Large intestine (tissue), 3 donors: Measurements from ENCODE around the gene LHFPL3. TPM values are rescaled to one million over a fixed set of nuclear protein-coding genes. Genes with fewer than 3 reads are reported as not detected.
"Not testable (repeated sequence)": the region's sequence is repeated elsewhere in the genome, so short reads cannot be mapped to it uniquely, and the experiment has no call there.

Source experiments
- DNase-seq, 2 donors: peaks; one replicate each; pipeline versions ENCODE4 v3.0.0 to v3.0.0-alpha.2; 2013
- H3K27ac ChIP-seq: one replicate; pipeline ENCODE4 v1.5.1; 2013; ENCODE audit warnings: low read length
- H3K27me3 ChIP-seq: 2 replicates; pipeline ENCODE4 v1.6.1; 2013; ENCODE audit warnings: low read length; ENCODE audit not compliant: control insufficient read depth, insufficient read depth
- H3K36me3 ChIP-seq: 2 replicates; pipeline ENCODE4 v1.6.1; 2013; ENCODE audit warnings: low read length; ENCODE audit not compliant: control insufficient read depth, insufficient read depth
- H3K4me1 ChIP-seq: one replicate; pipeline ENCODE4 v1.6.1; 2013; ENCODE audit warnings: low read length; ENCODE audit not compliant: control insufficient read depth, insufficient read depth
- H3K4me3 ChIP-seq: one replicate; pipeline ENCODE4 v1.5.1; 2013; ENCODE audit warnings: low read length
- H3K9me3 ChIP-seq: one replicate; pipeline ENCODE4 v1.6.1; 2013; ENCODE audit warnings: mild to moderate bottlenecking, low read depth, low read length, moderate library complexity; ENCODE audit not compliant: control insufficient read depth
- WGBS: methylation state at CpG from one replicate; pipeline ENCODE4 v1.1.5; 2013; ENCODE audit warnings: low lambda C conversion rate; ENCODE audit not compliant: insufficient coverage; 5-methylcytosine and 5-hydroxymethylcytosine counted together
- polyA plus RNA-seq: library from polyadenylated mRNA; unstranded; fragments of 120-200 nt; gene quantifications from one replicate; pipeline ENCODE4 v1.2.1, GENCODE V29; 2013

The LHFPL3 gene
- polyA plus RNA-seq, 1 donor, result 8.4 TPM

DNA sequence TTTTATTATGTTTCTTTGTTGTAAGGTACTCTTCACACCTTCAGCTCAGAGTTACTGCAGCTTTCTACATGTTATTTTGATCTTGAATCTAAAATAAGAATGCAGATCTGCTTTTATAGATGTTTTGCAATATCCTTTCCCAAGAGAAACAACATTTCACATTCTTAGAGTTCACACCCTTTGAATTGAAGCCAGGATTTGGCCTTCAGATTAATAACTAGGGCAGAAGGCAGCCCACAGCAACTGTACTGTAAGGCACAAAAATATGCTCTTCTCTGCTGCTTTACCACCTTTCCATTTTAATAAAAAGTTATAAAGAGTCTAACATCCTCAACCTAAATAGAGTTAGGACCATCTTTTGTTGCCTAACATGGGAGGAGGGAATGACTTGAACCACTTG, 224.7 kb downstream of the LHFPL3 start:
- Histone ChIP-seq H3K4me3 (no peak overlapping the region), H3K9me3 (no peaks in the 10 kb centered on the region), H3K27me3 (no peaks in the 10 kb centered on the region), H3K4me1 (no peaks in the 10 kb centered on the region), H3K27ac (no peak overlapping the region), H3K36me3 (no peaks in the 10 kb centered on the region)
- DNase-seq, result no peak

- H3K4me3 ChIP-seq, H3K36me3 ChIP-seq, H3K27me3 ChIP-seq, H3K27ac ChIP-seq, H3K9me3 ChIP-seq, H3K4me1 ChIP-seq, DNase-seq: not testable (repeated sequence)
- WGBS, result no CpG with 5 or more reads among the region's 22 CpGs
Observed at GRCh38 chr7:104563350-104563901, 235.0 kb downstream of the LHFPL3 start.

- 83% methylated on average over 1 of the region's 3 CpGs for WGBS
- no peaks in the 10 kb centered on the region for H3K36me3 ChIP-seq
- no peak overlapping the region for H3K27ac ChIP-seq
- DNase-seq, result no peak
- no peak overlapping the region for H3K4me3 ChIP-seq
- H3K27me3 ChIP-seq, result no peaks in the 10 kb centered on the region
- no peaks in the 10 kb centered on the region for H3K9me3 ChIP-seq
- H3K4me1 ChIP-seq, result no peaks in the 10 kb centered on the region
Observed at GRCh38 chr7:104569751-104570150, 241.3 kb downstream of the LHFPL3 start.

DNA sequence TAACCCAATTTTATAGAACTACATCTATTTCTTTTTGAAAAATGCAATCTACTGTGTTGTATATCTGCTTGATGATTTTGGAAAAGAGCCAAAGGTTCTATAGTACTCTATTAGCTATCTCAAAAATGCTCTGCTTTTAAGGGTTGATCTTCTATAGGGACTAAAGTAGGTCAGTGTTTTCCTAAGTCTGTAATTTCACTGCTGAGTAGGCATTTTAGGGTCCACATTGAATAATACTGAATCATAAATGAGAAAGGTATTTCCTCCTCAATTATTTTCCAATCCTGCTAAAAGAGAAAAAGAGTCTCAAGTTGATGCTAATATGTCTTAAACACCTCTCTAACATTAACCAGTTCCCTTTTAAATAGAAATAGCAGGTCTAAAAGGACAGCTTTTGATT, 244.2 kb downstream of the LHFPL3 start:
- no peaks in the 10 kb centered on the region for H3K4me1 ChIP-seq
- H3K27ac ChIP-seq, result no peak overlapping the region
- H3K4me3 ChIP-seq, result no peak overlapping the region
- no peaks in the 10 kb centered on the region for H3K27me3 ChIP-seq
- no peaks in the 10 kb centered on the region for H3K9me3 ChIP-seq
- no peaks in the 10 kb centered on the region for H3K36me3 ChIP-seq
- no peak for DNase-seq

- 52% methylated on average over 3 of the region's 3 CpGs for WGBS
Observed at GRCh38 chr7:104584620-104585019, 256.2 kb downstream of the LHFPL3 start.

DNA sequence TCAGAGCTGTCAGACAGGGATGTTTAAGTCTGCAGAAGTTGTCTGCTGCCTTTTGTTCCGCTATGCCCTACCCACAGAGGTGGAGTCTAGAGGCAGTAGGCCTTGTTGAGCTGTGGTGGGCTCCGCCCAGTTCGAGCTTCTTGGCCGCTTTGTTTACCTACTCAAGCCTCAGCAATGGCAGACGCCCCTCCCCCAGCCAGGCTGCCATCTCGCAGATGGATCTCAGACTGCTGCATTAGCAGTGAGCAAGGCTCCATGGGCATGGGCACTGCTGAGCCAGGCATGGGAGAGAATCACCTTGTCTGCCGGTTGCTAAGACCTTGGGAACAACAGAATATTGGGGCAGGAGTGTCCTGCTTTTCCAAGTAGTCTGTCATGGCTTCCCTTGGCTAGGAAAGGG, 267.2 kb downstream of the LHFPL3 start:
- H3K27me3 ChIP-seq, H3K4me3 ChIP-seq, H3K36me3 ChIP-seq, H3K9me3 ChIP-seq, H3K27ac ChIP-seq, DNase-seq, H3K4me1 ChIP-seq: not testable (repeated sequence)
- no CpG with 5 or more reads among the region's 7 CpGs for WGBS

More at GRCh38 chr7:104584620-104585019, 256.2 kb downstream of the LHFPL3 start:
- no peaks in the 10 kb centered on the region for H3K4me1 ChIP-seq
- no peaks in the 10 kb centered on the region for H3K27me3 ChIP-seq
- no peaks in the 10 kb centered on the region for H3K36me3 ChIP-seq
- DNase-seq, result no peak
- no peaks in the 10 kb centered on the region for H3K9me3 ChIP-seq
- no peak overlapping the region for H3K4me3 ChIP-seq
- no peak overlapping the region for H3K27ac ChIP-seq

- no peaks in the 10 kb centered on the region for H3K27me3 ChIP-seq
- no peak overlapping the region for H3K27ac ChIP-seq
- no peaks in the 10 kb centered on the region for H3K9me3 ChIP-seq
- DNase-seq, result no peak
- no CpG with 5 or more reads among the region's 5 CpGs for WGBS
- no peaks in the 10 kb centered on the region for H3K4me1 ChIP-seq
- H3K36me3 ChIP-seq, result no peaks in the 10 kb centered on the region
- no peak overlapping the region for H3K4me3 ChIP-seq
Observed at GRCh38 chr7:104603957-104604356, 275.6 kb downstream of the LHFPL3 start.

DNA sequence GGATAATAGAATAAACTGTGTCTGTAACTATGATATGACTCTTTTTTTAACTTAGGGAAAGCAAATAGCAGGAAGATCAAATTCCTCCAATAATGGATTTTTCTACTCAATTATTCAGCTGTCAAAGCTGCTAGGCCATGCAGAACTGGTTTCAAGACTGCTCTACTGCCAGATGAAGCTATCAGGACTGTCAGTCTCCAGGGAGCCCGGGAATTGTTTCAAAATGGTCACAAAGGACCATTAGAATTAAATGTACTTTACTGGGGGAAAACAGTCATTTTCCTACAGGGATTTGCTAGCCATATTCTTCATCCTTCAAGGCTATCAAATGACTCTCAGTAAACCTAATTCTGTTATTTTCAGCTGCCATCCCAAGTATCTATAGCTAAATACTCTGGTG, 276.3 kb downstream of the LHFPL3 start:
- WGBS, result no CpG with 5 or more reads among the region's 1 CpG

GRCh38 chr7:104621321-104621720, 292.9 kb downstream of the LHFPL3 start:
- Histone ChIP-seq H3K27me3 (no peaks in the 10 kb centered on the region), H3K4me1 (no peaks in the 10 kb centered on the region), H3K9me3 (no peaks in the 10 kb centered on the region), H3K27ac (no peak overlapping the region), H3K36me3 (no peaks in the 10 kb centered on the region), H3K4me3 (no peak overlapping the region)
- no peak for DNase-seq
- WGBS, result no CpG with 5 or more reads among the region's 3 CpGs

More for the DNA sequence above, 276.3 kb downstream of the LHFPL3 start:
- Histone ChIP-seq H3K9me3 (no peaks in the 10 kb centered on the region), H3K4me1 (no peaks in the 10 kb centered on the region), H3K36me3 (no peaks in the 10 kb centered on the region), H3K27ac (no peak overlapping the region), H3K27me3 (no peaks in the 10 kb centered on the region), H3K4me3 (no peak overlapping the region)
- DNase-seq, result no peak

DNA sequence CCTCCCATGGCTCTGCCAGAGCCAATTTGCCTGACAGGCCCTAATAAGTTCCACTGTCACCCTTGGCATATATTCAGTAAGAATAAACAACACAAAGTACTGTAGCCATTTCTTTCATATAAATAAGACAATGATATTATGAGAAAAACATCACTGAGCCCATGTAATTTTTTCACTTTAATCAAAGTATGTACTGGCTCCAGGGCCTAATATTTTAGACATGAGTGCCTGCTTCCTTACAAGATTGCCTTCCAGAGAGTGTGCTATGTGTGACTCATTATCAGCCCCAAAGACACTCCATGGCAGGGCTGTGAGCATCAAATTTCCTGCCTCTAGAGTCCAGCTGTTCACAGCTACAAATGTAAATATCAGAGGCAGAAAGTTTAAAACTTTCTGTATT, 297.6 kb downstream of the LHFPL3 start:
- no peak overlapping the region for H3K4me3 ChIP-seq
- DNase-seq, result no peak
- no peaks in the 10 kb centered on the region for H3K4me1 ChIP-seq
- H3K27ac ChIP-seq, result no peak overlapping the region
- no peaks in the 10 kb centered on the region for H3K36me3 ChIP-seq
- H3K9me3 ChIP-seq, result no peaks in the 10 kb centered on the region
- H3K27me3 ChIP-seq, result no peaks in the 10 kb centered on the region

DNA sequence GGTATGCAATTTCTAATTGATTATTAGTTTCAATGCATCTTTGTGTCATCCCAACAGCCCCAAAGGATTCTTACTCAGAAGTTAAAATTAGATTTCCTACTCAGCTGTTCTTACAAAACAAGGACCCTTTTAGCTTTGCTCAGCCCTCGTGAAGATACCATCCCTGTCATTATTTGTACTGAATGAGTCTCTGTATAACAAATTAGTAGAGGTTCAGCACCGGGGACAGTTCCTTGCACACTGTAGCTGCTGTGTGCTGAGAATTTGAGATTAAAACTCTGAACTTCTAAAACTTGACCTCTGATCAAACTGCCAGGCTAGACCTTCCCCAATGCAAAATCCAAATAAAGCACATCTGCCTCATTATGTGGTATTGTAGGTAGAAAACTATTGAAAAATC, 299.1 kb downstream of the LHFPL3 start:
- H3K9me3 ChIP-seq, result no peaks in the 10 kb centered on the region
- DNase-seq, result peak in 1 of 2 donors; percentile 11
- no peaks in the 10 kb centered on the region for H3K36me3 ChIP-seq
- no peaks in the 10 kb centered on the region for H3K4me1 ChIP-seq
- no peak overlapping the region for H3K4me3 ChIP-seq
- H3K27ac ChIP-seq, result no peak overlapping the region
- WGBS, result no CpG with 5 or more reads among the region's 2 CpGs
- no peaks in the 10 kb centered on the region for H3K27me3 ChIP-seq
